Erythroblast (primary cell): Measurements from ENCODE around the gene AFG3L2.

Experiments used
- GATA1 ChIP-seq: IDR thresholded peaks from 2 replicates; pipeline ENCODE4 v1.6.1; 2011; ENCODE audit warnings: low read depth, mild to moderate bottlenecking, control low read depth, low read length, moderate library complexity
- POLR2A ChIP-seq: IDR thresholded peaks from 2 replicates; pipeline ENCODE4 v1.6.1; 2011; ENCODE audit warnings: mild to moderate bottlenecking, low read length

GRCh38 chr18:12293831-12294230 is 83.2 kb downstream of the AFG3L2 start:
- no peak for TF ChIP-seq POLR2A
- TF ChIP-seq GATA1: no peak
